HG03025 (cell line): ENCODE data around the gene PCDH17.

Experiments used
- ATAC-seq: cut with Tn5 transposase; IDR thresholded peaks from one replicate; pipeline ENCODE4 v1.9.1; 2021; ENCODE audit warnings: mild to moderate bottlenecking, moderate library complexity; ENCODE audit not compliant: unreplicated experiment, low FRiP score

The PCDH17 gene

GRCh38 chr13:57631596-57632275 is at the start of gene PCDH17:
PCDH17 (plus strand) TSS chr13:57631744; CDS start chr13:57632547, 803 bp downstream.
- no peak for ATAC-seq

GRCh38 chr13:57582032-57582431 is 49.5 kb upstream of the PCDH17 start:
- ATAC-seq, result no peak

GRCh38 chr13:57583529-57583928 is 48.0 kb upstream of the PCDH17 start:
- no peak for ATAC-seq

- ATAC-seq, result no peak
Observed at GRCh38 chr13:57588639-57589038, 42.9 kb upstream of the PCDH17 start.

- ATAC-seq, result no peak
Observed at GRCh38 chr13:57595775-57596174, 35.8 kb upstream of the PCDH17 start.

GRCh38 chr13:57601536-57601935 is 30.0 kb upstream of the PCDH17 start:
- no peak for ATAC-seq

GRCh38 chr13:57604442-57604841 is 27.1 kb upstream of the PCDH17 start:
- no peak for ATAC-seq

GRCh38 chr13:57611969-57612368 is 19.6 kb upstream of the PCDH17 start:
- no peak for ATAC-seq

GRCh38 chr13:57612568-57612967 is 19.0 kb upstream of the PCDH17 start:
- no peak for ATAC-seq

- ATAC-seq, result peak; percentile 59
Observed at GRCh38 chr13:57624565-57625435, 6.7 kb upstream of the PCDH17 start.

GRCh38 chr13:57627663-57628062 is 3.9 kb upstream of the PCDH17 start:
- ATAC-seq, result no peak

- ATAC-seq, result no peak
Observed at GRCh38 chr13:57629391-57629804, 2.1 kb upstream of the PCDH17 start.

- no peak for ATAC-seq
Observed at GRCh38 chr13:57629821-57630235, 1.7 kb upstream of the PCDH17 start.

GRCh38 chr13:57630661-57631595 is 616 bp upstream of the PCDH17 start:
- ATAC-seq, result no peak

- no peak for ATAC-seq
Observed at GRCh38 chr13:57632276-57633140, 964 bp downstream of the PCDH17 start.

- ATAC-seq, result no peak
Observed at GRCh38 chr13:57633141-57633949, 1.8 kb downstream of the PCDH17 start.

GRCh38 chr13:57633950-57634838 is 2.6 kb downstream of the PCDH17 start:
- no peak for ATAC-seq

- ATAC-seq, result no peak
Observed at GRCh38 chr13:57634839-57635165, 3.3 kb downstream of the PCDH17 start.
